ENCODE measurements around the gene PACRGL.

Gene PACRGL

GRCh38 chr4:20682853-20683252, 17.4 kb upstream of the PACRGL start:
- DNase-seq (ENCODE audit: low read depth, low spot score), result no peak
- no peak overlapping the region for H3K4me3 ChIP-seq (ENCODE audit: low read depth, low read length)
- no peak for TF ChIP-seq CTCF (IDR thresholded peaks at IDR 0.05; ENCODE audit: low read depth, low read length)
- in situ Hi-C loops (cut with HindIII; ENCODE audit: low sequenced_read_pairs), result no loop called here

GRCh38 chr4:20683766-20684165, 16.5 kb upstream of the PACRGL start:
- in situ Hi-C loops (cut with HindIII; ENCODE audit: low sequenced_read_pairs), result no loop called here
- no peak for DNase-seq (ENCODE audit: low read depth, low spot score)
- TF ChIP-seq CTCF (IDR thresholded peaks at IDR 0.05; ENCODE audit: low read depth, low read length), result no peak
- no peak overlapping the region for H3K4me3 ChIP-seq (ENCODE audit: low read depth, low read length)

- H3K4me3 ChIP-seq (ENCODE audit: low read depth, low read length), result no peak overlapping the region
- in situ Hi-C loops (cut with HindIII; ENCODE audit: low sequenced_read_pairs), result no loop called here
- peak; percentile 38 for TF ChIP-seq CTCF (IDR thresholded peaks at IDR 0.05; ENCODE audit: low read depth, low read length)
- peak; percentile 29 for DNase-seq (ENCODE audit: low read depth, low spot score)
Measured at GRCh38 chr4:20684852-20685763, 15.2 kb upstream of the PACRGL start.

GRCh38 chr4:20687864-20688263, 12.4 kb upstream of the PACRGL start:
- DNase-seq (ENCODE audit: low read depth, low spot score), result peak; percentile 82
- no peak overlapping the region for H3K4me3 ChIP-seq (ENCODE audit: low read depth, low read length)
- in situ Hi-C loops (cut with HindIII; ENCODE audit: low sequenced_read_pairs), result no loop called here
- no peak for TF ChIP-seq CTCF (IDR thresholded peaks at IDR 0.05; ENCODE audit: low read depth, low read length)

GRCh38 chr4:20696815-20697214, 3.4 kb upstream of the PACRGL start:
- DNase-seq (ENCODE audit: low read depth, low spot score), result no peak
- no peak overlapping the region for H3K4me3 ChIP-seq (ENCODE audit: low read depth, low read length)
- in situ Hi-C loops (cut with HindIII; ENCODE audit: low sequenced_read_pairs), result no loop called here
- no peak for TF ChIP-seq CTCF (IDR thresholded peaks at IDR 0.05; ENCODE audit: low read depth, low read length)

- TF ChIP-seq CTCF (IDR thresholded peaks at IDR 0.05; ENCODE audit: low read depth, low read length), result no peak
- in situ Hi-C loops (cut with HindIII; ENCODE audit: low sequenced_read_pairs), result no loop called here
- DNase-seq (ENCODE audit: low read depth, low spot score), result no peak
- no peak overlapping the region for H3K4me3 ChIP-seq (ENCODE audit: low read depth, low read length)
Measured at GRCh38 chr4:20698382-20698781, 1.9 kb upstream of the PACRGL start.
